ENCODE measurements around the gene ZNF200. TPM values are rescaled to one million over a fixed set of nuclear protein-coding genes. Genes with fewer than 3 reads are reported as not detected.

ZNF200 gene
- total and polyA plus RNA-seq, 2 of the 13 experiments (the other 11 are each of a cell fraction or from before 2014, with no cell fraction given), result 3.5 to 16.5 TPM

DNA sequence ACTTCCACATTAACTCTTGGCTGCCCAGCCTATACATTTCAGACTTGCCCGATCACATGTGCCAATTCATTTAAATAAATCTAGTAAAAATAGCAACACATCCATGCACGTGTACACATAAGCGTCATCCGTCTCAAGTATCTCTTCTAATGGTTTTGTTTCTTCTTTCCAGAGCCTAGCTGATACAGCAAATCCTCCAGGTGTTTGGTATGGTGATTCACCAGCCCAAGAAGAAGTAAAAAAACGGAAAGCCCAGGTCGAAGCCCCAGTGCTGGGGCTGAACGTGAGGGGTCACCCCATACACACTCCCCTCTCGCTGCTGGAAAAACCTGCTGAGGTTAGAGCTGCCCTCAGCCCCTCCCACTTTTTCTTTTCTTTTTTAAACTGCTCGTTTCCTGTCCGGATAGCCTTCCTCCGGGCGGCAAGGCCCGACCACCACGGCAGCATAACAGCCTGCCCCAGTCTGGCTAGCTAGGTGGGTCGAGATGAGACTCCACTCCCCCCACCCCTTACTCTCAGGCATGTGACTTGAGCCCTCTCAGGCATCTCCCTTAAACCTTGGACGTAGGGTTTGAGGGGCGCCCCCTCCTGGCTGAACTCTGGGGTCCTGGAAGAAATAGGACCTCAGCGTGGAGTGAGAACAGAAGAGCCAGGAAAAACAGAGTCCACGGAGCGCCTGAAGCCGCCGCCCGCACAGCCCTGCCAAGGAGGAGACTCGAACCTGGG is 60.9 kb downstream of the ZNF200 start (continued):
- TF ChIP-seq ZNF530 (CRISPR knock-in tag; IDR thresholded peaks at IDR 0.05; ENCODE audit: low read depth), result no peak
- TF ChIP-seq ZBTB44 (CRISPR knock-in tag; IDR thresholded peaks at IDR 0.05), result no peak
- peak; percentile 9; the same call in 1 of the 2 replicates for TF ChIP-seq ZFY (CRISPR knock-in tag; IDR thresholded peaks at IDR 0.05)
- TF ChIP-seq, protein P1, sequence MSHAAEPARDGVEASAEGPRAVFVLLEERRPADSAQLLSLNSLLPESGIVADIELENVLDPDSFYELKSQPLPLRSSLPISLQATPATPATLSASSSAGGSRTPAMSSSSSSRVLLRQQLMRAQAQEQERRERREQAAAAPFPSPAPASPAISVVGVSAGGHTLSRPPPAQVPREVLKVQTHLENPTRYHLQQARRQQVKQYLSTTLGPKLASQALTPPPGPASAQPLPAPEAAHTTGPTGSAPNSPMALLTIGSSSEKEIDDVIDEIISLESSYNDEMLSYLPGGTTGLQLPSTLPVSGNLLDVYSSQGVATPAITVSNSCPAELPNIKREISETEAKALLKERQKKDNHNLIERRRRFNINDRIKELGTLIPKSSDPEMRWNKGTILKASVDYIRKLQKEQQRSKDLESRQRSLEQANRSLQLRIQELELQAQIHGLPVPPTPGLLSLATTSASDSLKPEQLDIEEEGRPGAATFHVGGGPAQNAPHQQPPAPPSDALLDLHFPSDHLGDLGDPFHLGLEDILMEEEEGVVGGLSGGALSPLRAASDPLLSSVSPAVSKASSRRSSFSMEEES (CRISPR knock-in tag; IDR thresholded peaks at IDR 0.05), result peak; percentile 65
- TF ChIP-seq MEIS2 (CRISPR knock-in tag; IDR thresholded peaks at IDR 0.05), result 0 out of 2 replicates have a peak, but pooled peaks have one; percentile 19
- peak; percentile 72 for TF ChIP-seq ZNF652 (CRISPR knock-in tag; IDR thresholded peaks at IDR 0.05; ENCODE audit: borderline replicate concordance, low read depth)
- TF ChIP-seq, protein P2, sequence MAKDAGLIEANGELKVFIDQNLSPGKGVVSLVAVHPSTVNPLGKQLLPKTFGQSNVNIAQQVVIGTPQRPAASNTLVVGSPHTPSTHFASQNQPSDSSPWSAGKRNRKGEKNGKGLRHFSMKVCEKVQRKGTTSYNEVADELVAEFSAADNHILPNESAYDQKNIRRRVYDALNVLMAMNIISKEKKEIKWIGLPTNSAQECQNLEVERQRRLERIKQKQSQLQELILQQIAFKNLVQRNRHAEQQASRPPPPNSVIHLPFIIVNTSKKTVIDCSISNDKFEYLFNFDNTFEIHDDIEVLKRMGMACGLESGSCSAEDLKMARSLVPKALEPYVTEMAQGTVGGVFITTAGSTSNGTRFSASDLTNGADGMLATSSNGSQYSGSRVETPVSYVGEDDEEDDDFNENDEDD (CRISPR knock-in tag; IDR thresholded peaks at IDR 0.05; ENCODE audit: borderline replicate concordance), result 0 out of 2 replicates have a peak, but pooled peaks have one; percentile 47
- peak; percentile 62 for TF ChIP-seq ZBTB7B (CRISPR knock-in tag; IDR thresholded peaks at IDR 0.05)
- no peak for TF ChIP-seq MIER3 (CRISPR knock-in tag; IDR thresholded peaks at IDR 0.05; ENCODE audit: borderline replicate concordance)
- TF ChIP-seq, protein P3, sequence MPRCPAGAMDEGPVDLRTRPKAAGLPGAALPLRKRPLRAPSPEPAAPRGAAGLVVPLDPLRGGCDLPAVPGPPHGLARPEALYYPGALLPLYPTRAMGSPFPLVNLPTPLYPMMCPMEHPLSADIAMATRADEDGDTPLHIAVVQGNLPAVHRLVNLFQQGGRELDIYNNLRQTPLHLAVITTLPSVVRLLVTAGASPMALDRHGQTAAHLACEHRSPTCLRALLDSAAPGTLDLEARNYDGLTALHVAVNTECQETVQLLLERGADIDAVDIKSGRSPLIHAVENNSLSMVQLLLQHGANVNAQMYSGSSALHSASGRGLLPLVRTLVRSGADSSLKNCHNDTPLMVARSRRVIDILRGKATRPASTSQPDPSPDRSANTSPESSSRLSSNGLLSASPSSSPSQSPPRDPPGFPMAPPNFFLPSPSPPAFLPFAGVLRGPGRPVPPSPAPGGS (CRISPR knock-in tag; IDR thresholded peaks at IDR 0.05), result no peak; the same call in 1 of the 2 replicates
- no peak for TF ChIP-seq MIXL1 (CRISPR knock-in tag; IDR thresholded peaks at IDR 0.05)
- TF ChIP-seq ZNF333 (CRISPR knock-in tag; IDR thresholded peaks at IDR 0.05; ENCODE audit: borderline replicate concordance), result no peak
- no peak for TF ChIP-seq ZNF746 (CRISPR knock-in tag; IDR thresholded peaks at IDR 0.05)
- TF ChIP-seq ZNF557 (CRISPR knock-in tag; IDR thresholded peaks at IDR 0.05), result no peak
- TF ChIP-seq, protein P4, sequence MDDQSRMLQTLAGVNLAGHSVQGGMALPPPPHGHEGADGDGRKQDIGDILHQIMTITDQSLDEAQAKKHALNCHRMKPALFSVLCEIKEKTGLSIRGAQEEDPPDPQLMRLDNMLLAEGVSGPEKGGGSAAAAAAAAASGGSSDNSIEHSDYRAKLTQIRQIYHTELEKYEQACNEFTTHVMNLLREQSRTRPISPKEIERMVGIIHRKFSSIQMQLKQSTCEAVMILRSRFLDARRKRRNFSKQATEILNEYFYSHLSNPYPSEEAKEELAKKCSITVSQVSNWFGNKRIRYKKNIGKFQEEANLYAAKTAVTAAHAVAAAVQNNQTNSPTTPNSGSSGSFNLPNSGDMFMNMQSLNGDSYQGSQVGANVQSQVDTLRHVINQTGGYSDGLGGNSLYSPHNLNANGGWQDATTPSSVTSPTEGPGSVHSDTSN (CRISPR knock-in tag; IDR thresholded peaks at IDR 0.05; ENCODE audit: borderline replicate concordance), result no peak
- no peak for TF ChIP-seq RAD21 (CRISPR knock-in tag; IDR thresholded peaks at IDR 0.05)
- TF ChIP-seq NFKB2 (CRISPR knock-in tag; IDR thresholded peaks at IDR 0.05; ENCODE audit: borderline replicate concordance), result no peak
- TF ChIP-seq ZNF713 (CRISPR knock-in tag; IDR thresholded peaks at IDR 0.05), result no peak
- TF ChIP-seq CHD4 (IDR thresholded peaks at IDR 0.05; ENCODE audit: borderline replicate concordance, low read length), result peak; percentile 73; the same call in 1 of the 2 replicates
- TF ChIP-seq ZNF354B (CRISPR knock-in tag; IDR thresholded peaks at IDR 0.05), result no peak
- 0 out of 2 replicates have a peak, but pooled peaks have one; percentile 56 for TF ChIP-seq ZNF703 (CRISPR knock-in tag; IDR thresholded peaks at IDR 0.05; ENCODE audit: borderline replicate concordance)
- TF ChIP-seq ZNF766 (CRISPR knock-in tag; IDR thresholded peaks at IDR 0.05; ENCODE audit: borderline replicate concordance), result no peak
- TF ChIP-seq ATAD3A (CRISPR knock-in tag; IDR thresholded peaks at IDR 0.05), result no peak
- no peak for TF ChIP-seq THAP11 (CRISPR knock-in tag; IDR thresholded peaks at IDR 0.05)

Data from HepG2 (cell line).